Upper lobe of left lung (tissue), 6 donors: ENCODE data around the gene NEURL1B. TPM values are rescaled to one million over a fixed set of nuclear protein-coding genes. Genes with fewer than 3 reads are reported as not detected.

Experiments
- ATAC-seq, 2 donors: fragments of 200-7000 bp; cut with Tn5 transposase; one replicate each; pipeline ENCODE4 v1.9.1; 2022; ENCODE audit warnings: mild to moderate bottlenecking in 2 of 2, moderate library complexity in 2 of 2; ENCODE audit not compliant: low FRiP score in 2 of 2
- DNase-seq, 2 donors: peaks; one replicate each; pipeline ENCODE4 v3.0.0-alpha.2; 2019 to 2020
- H3K27ac ChIP-seq, 4 donors: fragments of 200-600 bp; sonication (generic); one replicate each; pipeline ENCODE4 v1.5.1; 2016 to 2019
- H3K27me3 ChIP-seq, 4 donors: fragments of 200-600 bp; sonication (generic); one replicate each; pipeline ENCODE4 v1.5.1; 2017 to 2019
- H3K36me3 ChIP-seq, 4 donors: fragments of 200-600 bp; sonication (generic); one replicate each; pipeline ENCODE4 v1.5.1; 2016 to 2019
- H3K4me1 ChIP-seq, 4 donors: fragments of 200-600 bp; sonication (generic); one replicate each; pipeline ENCODE4 v1.5.1; 2018 to 2019
- H3K4me3 ChIP-seq, 4 donors: fragments of 200-600 bp; sonication (generic); one replicate each; pipeline ENCODE4 v1.5.1; 2017 to 2019; ENCODE audit warnings: mild to moderate bottlenecking in 2 of 4, moderate library complexity in 1 of 4
- H3K9me3 ChIP-seq, 4 donors: fragments of 200-600 bp; sonication (generic); one replicate each; pipeline ENCODE4 v1.5.1; 2018 to 2019
- CTCF ChIP-seq, 6 experiments: fragments of 450-650 bp in 4 of 6; fragments of 200-600 bp in 2 of 6; sonication (generic) in 2 of 6; IDR thresholded peaks; one replicate each; pipeline ENCODE4 v1.5.1; 2016 to 2019; ENCODE audit warnings: antibody characterized with exemption in 6 of 6
- EP300 ChIP-seq, 4 donors: sonication (generic); formaldehyde crosslinking; IDR thresholded peaks; one replicate each; pipeline ENCODE4 v1.5.1; 2017; ENCODE audit warnings: antibody characterized with exemption in 4 of 4, control low read depth in 2 of 4
- POLR2A ChIP-seq, 4 donors: fragments of 450-650 bp; IDR thresholded peaks; one replicate each; pipeline ENCODE4 v1.5.1; 2016 to 2017; ENCODE audit warnings: antibody characterized with exemption in 4 of 4, mild to moderate bottlenecking in 2 of 4
- POLR2AphosphoS5 ChIP-seq, 2 donors: sonication (generic); formaldehyde crosslinking; IDR thresholded peaks; one replicate each; pipeline ENCODE4 v1.5.1; 2017; ENCODE audit warnings: antibody characterized with exemption in 2 of 2
- WGBS, 2 donors: methylation state at CpG; one replicate each; pipeline ENCODE4 v1.1.5; 2017 to 2018; 5-methylcytosine and 5-hydroxymethylcytosine counted together
- total RNA-seq, 6 donors: library from RNA; depleted of rRNA in 4 of 6; stranded (reverse); fragments of >200 nt in 4 of 6; gene quantifications; one replicate each; pipeline versions ENCODE4 v1.1.0 to v1.2.1, GENCODE V29; 2016 to 2021
- donor health status: DM: no; HTN: no; CAD: no; lungs with moderate emphysema.
- donor health status: DM: no; HTN: yes; CAD: no; lungs with severe emphysema.

Gene NEURL1B
- total RNA-seq, 6 donors from 2014 or later, result 6.3 to 29.4 (median 15.1) TPM

- H3K9me3 ChIP-seq, result no peaks in the 10 kb centered on the region
- no peak overlapping the region for H3K4me3 ChIP-seq
- no peak for TF ChIP-seq POLR2A (IDR thresholded peaks at IDR 0.05)
- no peak for TF ChIP-seq EP300 (IDR thresholded peaks at IDR 0.05)
- TF ChIP-seq POLR2AphosphoS5 (IDR thresholded peaks at IDR 0.05), result no peak
- no peak for TF ChIP-seq CTCF (IDR thresholded peaks at IDR 0.05)
- no peaks in the 10 kb centered on the region for H3K27me3 ChIP-seq
- peaks cover 40 to 70% (median 54%) of the 10 kb centered on the region in 4 donors for H3K4me1 ChIP-seq
- WGBS, 2 donors, result 85 to 97% methylated on average over 4 of the region's 4 CpGs
- H3K27ac ChIP-seq, result no peak overlapping the region
- DNase-seq (no peak), ATAC-seq (no peak)
- no peaks in the 10 kb centered on the region for H3K36me3 ChIP-seq
Measured at GRCh38 chr5:172719211-172719610, 78.1 kb downstream of the NEURL1B start.

GRCh38 chr5:172720655-172721054, 79.6 kb downstream of the NEURL1B start:
- no peak overlapping the region for H3K4me3 ChIP-seq
- H3K36me3 ChIP-seq, result no peaks in the 10 kb centered on the region
- WGBS, 2 donors, result 72% methylated on average over 4 to 5 of the region's 5 CpGs
- peak overlapping the region; percentile 18 to 77 (median 54) for H3K27ac ChIP-seq
- peaks cover 26 to 56% (median 40%) of the 10 kb centered on the region in 4 donors for H3K4me1 ChIP-seq
- DNase-seq (no peak), ATAC-seq (no peak)
- no peaks in the 10 kb centered on the region for H3K27me3 ChIP-seq
- no peaks in the 10 kb centered on the region for H3K9me3 ChIP-seq
- no peak for TF ChIP-seq EP300 (IDR thresholded peaks at IDR 0.05)
- no peak for TF ChIP-seq POLR2A (IDR thresholded peaks at IDR 0.05)
- TF ChIP-seq CTCF (IDR thresholded peaks at IDR 0.05), result no peak
- TF ChIP-seq POLR2AphosphoS5 (IDR thresholded peaks at IDR 0.05), result no peak

- Histone ChIP-seq H3K4me1 (peaks cover 26 to 45% (median 30%) of the 10 kb centered on the region in 4 donors), H3K9me3 (no peaks in the 10 kb centered on the region), H3K27me3 (no peaks in the 10 kb centered on the region), H3K36me3 (no peaks in the 10 kb centered on the region), H3K4me3 (no peak overlapping the region), H3K27ac (peak overlapping the region; percentile 18 to 77 (median 54))
- TF ChIP-seq EP300 (IDR thresholded peaks at IDR 0.05) (peak; percentile 88 to 99 (median 92)), CTCF (IDR thresholded peaks at IDR 0.05) (no peak), POLR2AphosphoS5 (IDR thresholded peaks at IDR 0.05) (peak; percentile 30 to 92), POLR2A (IDR thresholded peaks at IDR 0.05) (no peak)
- peak in 1 of 2 donors; percentile 58 for ATAC-seq
- WGBS, 2 donors, result 42 to 46% methylated on average over 16 to 17 of the region's 17 CpGs
- DNase-seq, result peak in 1 of 2 donors; percentile 55
Measured at GRCh38 chr5:172721455-172722326, 80.6 kb downstream of the NEURL1B start.

- Histone ChIP-seq H3K9me3 (no peaks in the 10 kb centered on the region), H3K36me3 (no peaks in the 10 kb centered on the region), H3K4me1 (peaks cover 22 to 39% (median 24%) of the 10 kb centered on the region in 4 donors), H3K4me3 (no peak overlapping the region), H3K27ac (peak overlapping the region in 2 of 4 donors; percentile 4 to 77), H3K27me3 (no peaks in the 10 kb centered on the region)
- ATAC-seq (no peak), DNase-seq (no peak)
- WGBS, 2 donors, result 57 to 62% methylated on average over 12 of the region's 12 CpGs
- TF ChIP-seq CTCF (IDR thresholded peaks at IDR 0.05) (no peak), POLR2A (IDR thresholded peaks at IDR 0.05) (no peak), EP300 (IDR thresholded peaks at IDR 0.05) (no peak), POLR2AphosphoS5 (IDR thresholded peaks at IDR 0.05) (no peak)
Measured at GRCh38 chr5:172722327-172722815, 81.3 kb downstream of the NEURL1B start.
